ENCODE data around the gene NCK2. TPM values are rescaled to one million over a fixed set of nuclear protein-coding genes. Genes with fewer than 3 reads are reported as not detected.

Gene NCK2
- total RNA-seq, 1 experiment from 2014 or later = 26.7 TPM

- no peak for TF ChIP-seq SIN3A (IDR thresholded peaks at IDR 0.05; ENCODE audit: low read depth)
- no peak for TF ChIP-seq CTCF (IDR thresholded peaks at IDR 0.05 in 2 of 3, conservative IDR thresholded peaks at IDR 0.05 in 1 of 3; ENCODE audit: borderline replicate concordance in 1 of 3, insufficient read depth in 1 of 3, low read depth in 2 of 3, low read length in 2 of 3)
- TF ChIP-seq ZFX (IDR thresholded peaks at IDR 0.05) = no peak
These were observed 137.6 kb downstream of the NCK2 start (continued) for GRCh38 chr2:105882341-105882740.

DNA sequence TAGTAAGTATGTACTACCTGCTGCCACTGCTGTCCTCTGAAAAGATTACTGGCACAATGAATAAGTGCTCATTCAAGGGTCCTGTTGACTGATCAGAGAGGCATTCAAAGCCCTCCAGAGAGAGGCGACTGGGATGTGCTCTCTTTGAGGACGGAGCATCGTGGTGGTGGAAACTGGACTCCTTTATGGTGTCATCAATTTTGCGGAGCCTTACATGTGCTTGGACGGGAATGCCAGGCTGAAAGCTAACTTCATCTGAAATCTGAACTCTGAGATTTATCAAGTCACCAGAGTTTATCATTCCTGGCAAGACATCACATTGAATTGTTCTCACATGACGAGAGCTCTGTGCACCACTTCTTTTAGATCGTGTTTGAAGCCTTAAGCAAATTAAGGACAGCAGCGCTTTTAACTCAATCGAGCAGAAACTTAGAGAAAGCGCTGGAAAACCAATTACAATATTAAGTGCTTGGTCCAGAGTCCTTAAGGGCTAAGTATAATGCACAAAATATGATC is 138.3 kb downstream of the NCK2 start:
- H3K27me3 ChIP-seq (ENCODE audit: insufficient read depth, low read length) = no peaks in the 10 kb centered on the region
- no peak overlapping the region for H3K9ac ChIP-seq (ENCODE audit: low read length)
- H3K4me2 ChIP-seq (ENCODE audit: low read length) = no peak overlapping the region
- TF ChIP-seq, protein P1, sequence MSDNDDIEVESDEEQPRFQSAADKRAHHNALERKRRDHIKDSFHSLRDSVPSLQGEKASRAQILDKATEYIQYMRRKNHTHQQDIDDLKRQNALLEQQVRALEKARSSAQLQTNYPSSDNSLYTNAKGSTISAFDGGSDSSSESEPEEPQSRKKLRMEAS (IDR thresholded peaks at IDR 0.05) = no peak
- no peak for TF ChIP-seq POLR2AphosphoS5 (IDR thresholded peaks at IDR 0.05; ENCODE audit: low read depth, low read length)
- TF ChIP-seq, protein P2, sequence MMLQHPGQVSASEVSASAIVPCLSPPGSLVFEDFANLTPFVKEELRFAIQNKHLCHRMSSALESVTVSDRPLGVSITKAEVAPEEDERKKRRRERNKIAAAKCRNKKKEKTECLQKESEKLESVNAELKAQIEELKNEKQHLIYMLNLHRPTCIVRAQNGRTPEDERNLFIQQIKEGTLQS (IDR thresholded peaks at IDR 0.05) = no peak
- no peak for TF ChIP-seq SIN3A (IDR thresholded peaks at IDR 0.05; ENCODE audit: low read depth)
- no peak for TF ChIP-seq CTCF (IDR thresholded peaks at IDR 0.05 in 2 of 3, conservative IDR thresholded peaks at IDR 0.05 in 1 of 3; ENCODE audit: borderline replicate concordance in 1 of 3, insufficient read depth in 1 of 3, low read depth in 2 of 3, low read length in 2 of 3)
- TF ChIP-seq EZH2phosphoT487 (IDR thresholded peaks at IDR 0.05; ENCODE audit: borderline replicate concordance) = no peak
- TF ChIP-seq RAD21 (IDR thresholded peaks at IDR 0.05; ENCODE audit: low read depth) = no peak
- no peak for TF ChIP-seq SP1 (IDR thresholded peaks at IDR 0.05; ENCODE audit: low read depth)
- no peak for TF ChIP-seq CEBPB (IDR thresholded peaks at IDR 0.05; ENCODE audit: low read depth)
- no peak for TF ChIP-seq FOSL1 (IDR thresholded peaks at IDR 0.05; ENCODE audit: low read depth)
- no peak for TF ChIP-seq ZFX (IDR thresholded peaks at IDR 0.05)
- TF ChIP-seq ELF1 (IDR thresholded peaks at IDR 0.05; ENCODE audit: borderline replicate concordance, low read depth) = no peak
- no peak for TF ChIP-seq EZH2 (IDR thresholded peaks at IDR 0.05)
- no peak for TF ChIP-seq YY1 (IDR thresholded peaks at IDR 0.05; ENCODE audit: extremely low read depth, insufficient replicate concordance, low read depth, low read length)
- TF ChIP-seq JUND (IDR thresholded peaks at IDR 0.05) = no peak
- no peaks in the 10 kb centered on the region for H3K9me3 ChIP-seq (ENCODE audit: control insufficient read depth in 1 of 2, insufficient read depth in 1 of 2, low read depth in 1 of 2, low read length in 2 of 2)
- no peaks in the 10 kb centered on the region for H3K36me3 ChIP-seq (ENCODE audit: control insufficient read depth in 1 of 2, insufficient read depth in 2 of 2, low read length in 2 of 2)
- H3K9me2 ChIP-seq (ENCODE audit: insufficient read depth) = no peaks in the 10 kb centered on the region
- ATAC-seq = no peak
- no peak overlapping the region for H2AFZ ChIP-seq (ENCODE audit: low read depth, low read length, poor library complexity, severe bottlenecking)
- H3K4me3 ChIP-seq (replicated peaks in 1 of 2; ENCODE audit: low read depth in 1 of 2, low read length in 2 of 2) = no peak overlapping the region
- POLR2A ChIA-PET = no interaction called here
- H3K27ac ChIP-seq (ENCODE audit: low read depth, low read length) = no peak overlapping the region
- intact Hi-C loops (cut with micrococcal nuclease) = no loop called here
- BruUV-seq (replicated peaks) = no TSS peak
- no peaks in the 10 kb centered on the region for H3K4me1 ChIP-seq (ENCODE audit: control insufficient read depth in 1 of 2, insufficient read depth in 2 of 2, low read length in 2 of 2)
- RAD21 ChIA-PET (ENCODE audit: low non-redundant PET in 1 of 2, low total read pairs in 2 of 2, uncharacterized antibody in 2 of 2, unreplicated experiment in 2 of 2) = no interaction called here
- H3K79me2 ChIP-seq (ENCODE audit: insufficient read depth, low read length) = no peaks in the 10 kb centered on the region
- no peaks in the 10 kb centered on the region; the same call in 1 of the 2 replicates for H4K20me1 ChIP-seq (ENCODE audit: insufficient read depth)
- DNase-seq (ENCODE audit: low read depth, low spot score) = no peak
- CTCF ChIA-PET = no interaction called here
